Activated CD8-positive, alpha-beta memory T cell treated with anti-CD3 and anti-CD28 coated beads, Interleukin-2, amount 50 U/mL, for 48 hours (primary cell): ENCODE data around the gene BRAT1.
A peak's percentile ranks its signal among the peaks of the same experiment; 100 is the strongest.

Experiments
- DNase-seq: peaks from one replicate; pipeline ENCODE4 v3.0.0-alpha.2; 2020

The BRAT1 gene

GRCh38 chr7:2509298-2509906 is 45.9 kb downstream of the BRAT1 start:
- DNase-seq = no peak

GRCh38 chr7:2508327-2509215 is 46.8 kb downstream of the BRAT1 start:
- peak; percentile 80 for DNase-seq

DNA sequence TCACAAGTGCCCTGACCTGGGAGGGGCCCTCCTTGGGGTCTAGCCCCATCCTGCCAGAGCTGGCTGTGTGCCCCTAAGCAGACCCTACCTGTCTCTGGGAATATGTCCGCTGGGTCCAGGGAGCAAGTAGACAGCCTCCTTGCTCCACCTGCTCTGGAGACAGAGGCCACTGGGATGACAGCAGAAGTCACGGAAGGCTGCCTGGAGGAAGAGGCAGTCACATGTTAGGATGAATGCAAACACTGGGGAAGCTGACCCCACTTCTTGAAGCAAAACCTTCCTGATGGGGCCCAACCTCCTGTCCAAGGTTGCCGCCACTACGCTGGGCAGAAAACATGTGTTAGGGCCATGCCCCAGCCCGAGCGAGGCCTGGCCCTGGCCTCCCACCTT is 47.4 kb downstream of the BRAT1 start:
- no peak for DNase-seq

GRCh38 chr7:2507208-2507916 is 48.0 kb downstream of the BRAT1 start:
- no peak for DNase-seq

GRCh38 chr7:2505401-2505800 is 49.9 kb downstream of the BRAT1 start:
- DNase-seq = no peak

DNA sequence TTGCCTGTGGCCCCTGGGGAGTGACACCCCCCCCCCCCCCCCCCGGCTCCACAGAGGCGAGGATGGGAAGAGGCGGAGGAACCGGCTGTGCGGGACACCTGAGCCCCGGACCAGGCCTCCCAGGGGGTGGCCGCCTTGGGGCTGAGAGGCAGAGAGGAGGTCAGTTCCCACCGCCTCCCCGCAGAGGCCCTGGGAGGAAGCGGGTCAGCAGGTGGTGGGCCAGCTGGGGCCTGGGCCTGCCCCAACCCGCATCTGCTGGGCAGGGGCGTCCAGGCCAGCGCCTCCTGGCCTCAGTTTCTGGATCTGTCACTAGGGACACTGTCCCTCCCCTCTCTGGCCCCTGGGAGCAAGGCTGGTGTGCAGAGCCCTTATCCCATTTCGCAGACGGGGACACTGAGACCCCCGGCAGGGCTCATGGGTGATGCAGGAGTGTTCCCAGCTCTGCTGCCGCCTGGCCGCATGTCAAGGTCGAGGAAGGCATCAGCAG is 50.4 kb downstream of the BRAT1 start:
- DNase-seq = no peak

GRCh38 chr7:2504128-2504888 is 51.0 kb downstream of the BRAT1 start:
- no peak for DNase-seq

- DNase-seq = no peak
These were observed 52.0 kb downstream of the BRAT1 start for GRCh38 chr7:2503056-2503941.

DNA sequence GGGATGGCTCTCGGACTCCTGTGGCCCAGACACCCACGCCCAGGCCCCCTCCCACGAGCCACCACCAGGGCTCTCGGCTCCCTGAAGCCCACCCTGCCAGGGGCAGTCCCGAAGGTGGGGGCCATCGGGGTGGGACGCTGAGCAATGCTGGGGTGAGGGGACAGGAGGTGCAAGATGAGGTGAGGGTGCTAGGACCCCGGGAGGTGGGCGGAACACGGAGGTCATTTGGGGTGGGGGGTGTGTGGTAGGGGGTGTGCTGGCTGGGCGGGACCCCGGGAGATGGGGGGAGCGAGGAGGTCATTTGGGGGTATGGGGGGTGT is 52.7 kb downstream of the BRAT1 start:
- DNase-seq = no peak

DNA sequence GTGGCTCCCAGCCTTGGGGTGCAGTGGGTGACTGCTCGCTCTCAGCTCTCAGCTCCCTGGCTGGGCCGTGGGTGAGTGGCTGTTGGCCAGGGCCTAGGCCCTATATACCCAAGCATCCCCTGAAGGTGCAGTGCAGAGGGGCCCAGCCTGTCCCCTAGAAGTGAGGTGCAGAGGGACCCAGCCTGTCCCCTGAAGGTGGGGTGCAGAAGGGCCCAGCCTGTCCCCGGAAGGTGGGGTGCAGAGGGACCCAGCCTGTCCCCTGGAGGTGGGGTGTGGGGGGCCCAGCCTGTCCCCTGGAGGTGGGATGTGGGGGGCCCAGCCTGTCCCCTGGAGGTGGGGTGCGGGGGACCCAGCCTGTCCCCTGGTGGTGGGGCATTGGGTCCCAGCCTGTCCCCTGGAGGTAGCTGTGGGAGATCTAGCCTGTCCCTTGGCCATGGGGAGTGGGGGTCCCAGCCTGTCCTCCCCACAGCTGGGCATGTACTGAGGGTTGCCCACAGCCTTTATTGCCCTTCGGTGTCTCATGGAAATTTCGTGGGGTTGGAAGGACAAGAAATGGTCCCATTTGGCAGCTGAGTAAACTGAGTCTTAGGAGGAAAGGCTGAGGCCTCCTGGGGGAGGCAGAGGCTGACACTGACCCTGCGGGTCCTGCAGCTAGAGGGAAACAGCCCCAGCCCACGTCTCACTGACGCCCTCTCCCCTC is 53.2 kb downstream of the BRAT1 start:
- DNase-seq = no peak

DNA sequence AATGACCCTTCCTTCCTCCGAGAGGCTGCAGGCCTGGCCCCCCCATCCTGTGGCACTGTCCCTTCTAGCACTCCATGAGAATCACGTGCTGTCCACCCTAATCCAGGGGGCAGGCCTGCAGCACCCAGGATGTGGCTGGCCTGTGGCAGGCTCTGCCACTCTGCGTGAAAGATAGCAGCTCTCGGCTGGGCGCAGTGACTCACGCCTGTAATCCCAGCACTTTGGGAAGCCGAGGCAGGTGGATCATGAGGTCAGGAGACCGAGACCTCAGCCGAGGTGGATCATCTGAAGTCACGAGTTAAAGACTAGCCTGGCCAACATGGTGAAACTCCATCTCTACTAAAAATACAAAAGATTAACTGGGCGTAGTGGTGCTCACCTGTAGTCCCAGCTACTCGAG is 54.6 kb downstream of the BRAT1 start:
- no peak for DNase-seq

GRCh38 chr7:2499719-2500430 is 55.4 kb downstream of the BRAT1 start:
- DNase-seq = no peak

GRCh38 chr7:2499181-2499580 is 56.1 kb downstream of the BRAT1 start:
- no peak for DNase-seq

DNA sequence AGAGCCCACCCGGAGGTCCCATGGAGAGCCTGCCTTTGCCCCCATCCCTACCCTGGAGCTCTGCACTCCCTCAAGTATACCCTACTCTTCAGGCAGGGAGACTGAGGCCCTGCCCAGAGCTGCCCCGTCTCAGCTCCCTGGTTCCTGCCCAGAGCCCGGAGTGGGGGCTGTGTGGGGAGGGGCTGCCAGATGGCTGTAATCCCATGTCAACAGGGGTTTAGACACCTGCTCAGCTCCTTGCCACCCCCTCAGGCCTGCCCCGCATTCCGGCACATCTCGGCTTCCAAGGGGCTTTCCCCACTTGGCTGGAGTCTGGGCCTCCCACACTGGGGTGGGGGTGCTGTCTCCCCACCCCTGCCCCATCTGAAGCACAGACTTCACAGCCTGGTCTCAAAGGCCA is 56.6 kb downstream of the BRAT1 start:
- DNase-seq = no peak

DNA sequence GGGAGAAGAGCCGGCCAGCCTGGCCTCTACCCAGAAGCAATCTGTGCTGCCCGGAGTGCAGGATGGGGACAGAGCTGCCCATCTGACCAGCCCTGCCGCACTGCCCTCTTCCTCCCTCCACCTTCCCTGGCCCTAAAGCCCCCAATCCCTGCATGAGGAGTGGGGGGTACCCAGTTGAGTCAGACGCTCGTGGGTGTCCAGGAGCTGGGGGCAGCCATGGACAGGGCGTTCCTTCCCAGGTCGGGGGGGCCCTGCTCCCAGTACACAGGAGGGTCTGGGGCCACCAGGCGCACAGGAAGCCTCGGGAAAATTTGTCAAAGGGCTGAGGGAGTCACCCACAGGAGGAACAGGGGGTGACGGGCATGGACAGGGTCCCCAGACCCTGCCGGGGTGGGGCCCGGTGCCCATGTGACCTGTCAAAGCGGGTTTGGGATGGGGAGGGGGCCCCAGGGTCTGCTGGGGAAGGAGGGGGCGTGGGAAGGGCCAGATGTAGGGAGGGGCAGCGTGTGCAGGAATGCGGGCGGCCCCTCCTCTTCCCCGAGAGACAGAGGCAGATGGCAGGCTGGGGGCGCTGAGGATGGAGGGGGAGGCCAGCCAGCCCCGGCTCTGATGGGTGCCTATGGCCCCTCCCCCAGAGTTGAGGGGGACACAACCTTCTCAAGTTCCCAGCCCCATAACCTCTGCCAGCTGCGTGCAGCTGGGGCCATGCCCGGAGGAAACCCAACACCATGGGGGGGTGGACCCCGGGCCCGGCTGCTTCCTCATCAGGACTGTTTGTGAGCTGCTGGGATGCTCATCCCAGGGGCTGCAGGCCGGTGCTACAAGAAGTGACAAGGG is 57.6 kb downstream of the BRAT1 start:
- no peak for DNase-seq

DNA sequence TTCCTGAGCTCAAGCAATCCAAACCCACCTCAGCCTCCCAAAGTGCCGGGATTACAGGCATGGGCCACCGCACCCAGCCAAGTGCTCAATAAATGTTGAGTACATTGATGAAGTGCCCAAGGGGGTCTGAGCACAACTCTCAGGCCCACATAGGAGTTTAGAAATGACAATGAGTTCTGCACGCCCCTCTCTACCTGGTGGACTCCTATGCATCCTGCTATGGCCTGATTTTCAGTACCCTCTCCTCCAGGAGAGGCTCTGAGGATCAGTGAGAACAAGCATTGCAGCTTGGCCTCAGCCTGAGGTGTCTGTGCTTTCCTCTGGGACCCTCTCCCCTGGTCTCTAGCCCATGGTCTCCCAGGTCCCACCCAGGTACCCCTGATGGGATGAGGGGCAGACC is 58.3 kb downstream of the BRAT1 start:
- no peak for DNase-seq

- DNase-seq = no peak
These were observed 58.9 kb downstream of the BRAT1 start for GRCh38 chr7:2496375-2496774.

DNA sequence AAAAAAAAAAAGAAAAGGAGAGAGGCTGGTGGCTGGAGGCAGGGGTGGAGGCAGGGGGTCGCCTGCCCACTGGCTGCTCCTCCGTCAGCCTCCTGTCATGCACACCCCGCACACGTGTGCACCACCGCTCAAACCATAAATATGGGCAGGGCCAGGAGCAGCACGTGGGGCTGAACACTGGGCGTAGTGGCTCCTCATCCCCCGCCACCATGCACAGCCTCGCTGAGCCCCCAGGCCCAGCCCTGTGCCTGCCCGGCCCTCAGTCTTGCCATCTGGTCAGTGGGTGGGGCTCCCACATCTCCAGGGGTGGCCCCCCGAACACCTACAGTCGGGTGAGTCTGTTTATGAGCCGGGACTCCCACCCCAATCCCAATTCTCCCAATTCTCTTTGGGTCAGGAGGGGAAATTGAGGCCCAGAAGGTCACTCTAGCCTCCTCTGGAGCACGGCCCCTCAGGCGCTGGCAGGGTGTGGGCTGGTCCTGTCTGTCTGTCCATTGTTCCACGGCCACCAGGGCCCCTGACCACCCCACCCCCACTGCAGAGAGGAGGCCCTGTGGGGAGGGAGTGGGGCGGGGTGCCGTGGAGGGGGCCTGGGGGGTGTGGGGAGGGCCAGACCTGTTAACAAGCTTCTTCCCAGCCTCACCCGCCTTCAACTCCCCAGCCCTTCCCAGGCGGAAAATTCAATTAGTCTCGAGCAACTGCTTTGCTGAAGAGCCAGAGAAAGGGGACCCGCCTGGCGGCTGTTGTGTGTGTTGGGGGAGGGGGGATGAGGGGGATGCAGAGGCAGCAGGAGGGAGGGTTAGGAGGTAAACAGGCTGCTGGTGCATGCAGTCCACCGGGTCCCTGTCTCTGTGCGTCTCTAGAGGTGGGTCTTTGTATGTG is 59.7 kb downstream of the BRAT1 start:
- DNase-seq = no peak
